ENCODE measurements around the gene BSCL2.
"Not testable (repeated sequence)": the region's sequence is repeated elsewhere in the genome, so short reads cannot be mapped to it uniquely, and the experiment has no call there.

The BSCL2 gene

GRCh38 chr11:62707277-62707861, at the start of gene BSCL2, which contains the start of gene GNG3:
BSCL2 (minus strand) TSS chr11:62707424; CDS start chr11:62707195, 229 bp downstream.
GNG3 (plus strand) TSS chr11:62707676; CDS start chr11:62708296, 620 bp downstream.
- DNase-seq (ENCODE audit: low read depth): no peak

DNA sequence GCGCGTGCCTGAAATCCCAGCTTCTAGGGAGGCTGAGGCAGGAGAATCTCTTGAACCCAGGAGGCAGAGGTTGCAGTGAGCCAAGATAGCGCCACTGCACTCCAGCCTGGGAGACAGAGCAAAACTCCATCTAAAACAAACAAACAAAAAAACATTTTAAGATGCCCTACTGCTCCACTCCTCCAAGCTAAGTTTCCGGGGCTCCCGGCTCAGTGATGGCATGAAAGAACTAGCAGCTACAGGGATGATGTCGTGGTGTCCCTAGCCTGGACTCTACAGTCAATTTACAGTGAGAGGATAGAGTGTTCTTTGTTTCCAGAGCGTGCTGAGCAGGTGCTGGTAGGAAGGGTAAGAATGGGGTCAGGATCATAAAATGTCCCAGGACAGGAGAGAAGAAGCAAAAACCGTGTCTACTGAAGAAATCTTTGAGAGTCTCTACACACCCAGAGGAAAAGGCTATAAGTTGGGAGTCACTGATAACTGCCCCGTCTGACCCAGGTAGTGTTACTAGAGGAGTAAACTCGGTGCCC, 47.9 kb upstream of the BSCL2 start:
- DNase-seq (ENCODE audit: low read depth): no peak

DNA sequence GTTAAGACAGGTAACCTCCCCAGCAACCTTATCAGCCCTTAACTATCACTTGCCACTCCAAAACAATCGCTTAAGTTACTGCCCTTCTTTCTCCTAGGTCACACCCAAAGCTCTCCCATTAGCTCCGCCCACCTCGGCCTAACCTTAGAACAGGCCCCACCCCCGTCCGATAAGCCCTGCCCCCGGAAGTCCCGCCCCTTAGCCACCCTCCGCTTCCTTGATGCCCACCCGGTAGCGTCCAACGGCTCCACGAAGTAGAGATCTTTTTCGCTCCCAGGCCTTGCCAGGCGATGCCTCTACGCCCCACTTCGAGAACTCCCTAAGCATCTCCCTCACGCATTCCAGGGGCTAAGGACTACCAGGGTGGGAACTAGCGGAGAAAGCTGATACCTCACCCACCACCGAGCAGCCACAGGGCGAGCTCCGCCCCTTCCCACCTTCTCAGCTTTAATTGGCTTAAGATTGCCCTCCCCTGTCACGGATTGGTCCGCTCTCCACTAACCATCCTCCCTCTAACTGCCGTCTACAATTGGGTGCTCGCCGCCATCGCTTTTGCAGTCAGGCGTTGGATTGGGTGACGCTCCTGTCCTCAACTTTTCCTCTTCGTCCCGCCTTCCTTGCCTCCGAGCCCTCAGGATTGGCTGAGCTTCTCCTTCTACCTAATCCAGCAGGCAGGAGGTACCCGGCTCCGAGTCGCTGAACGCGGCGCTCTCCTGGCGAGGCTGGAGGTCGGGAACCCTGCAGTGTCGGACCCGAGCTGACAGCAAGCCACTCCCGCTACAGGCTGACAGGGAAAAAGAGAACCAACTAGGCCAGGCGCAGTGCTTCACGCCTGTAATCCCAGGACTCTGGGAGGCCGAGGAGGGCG, 46.7 kb upstream of the BSCL2 start, which contains the start of gene ZBTB3:
TSS of gene ZBTB3 (minus strand) at position 425 of the 868 bp plus-strand sequence. CDS start 496 bp downstream, outside the sequence.
- peak; percentile 91 for DNase-seq (ENCODE audit: low read depth)

DNA sequence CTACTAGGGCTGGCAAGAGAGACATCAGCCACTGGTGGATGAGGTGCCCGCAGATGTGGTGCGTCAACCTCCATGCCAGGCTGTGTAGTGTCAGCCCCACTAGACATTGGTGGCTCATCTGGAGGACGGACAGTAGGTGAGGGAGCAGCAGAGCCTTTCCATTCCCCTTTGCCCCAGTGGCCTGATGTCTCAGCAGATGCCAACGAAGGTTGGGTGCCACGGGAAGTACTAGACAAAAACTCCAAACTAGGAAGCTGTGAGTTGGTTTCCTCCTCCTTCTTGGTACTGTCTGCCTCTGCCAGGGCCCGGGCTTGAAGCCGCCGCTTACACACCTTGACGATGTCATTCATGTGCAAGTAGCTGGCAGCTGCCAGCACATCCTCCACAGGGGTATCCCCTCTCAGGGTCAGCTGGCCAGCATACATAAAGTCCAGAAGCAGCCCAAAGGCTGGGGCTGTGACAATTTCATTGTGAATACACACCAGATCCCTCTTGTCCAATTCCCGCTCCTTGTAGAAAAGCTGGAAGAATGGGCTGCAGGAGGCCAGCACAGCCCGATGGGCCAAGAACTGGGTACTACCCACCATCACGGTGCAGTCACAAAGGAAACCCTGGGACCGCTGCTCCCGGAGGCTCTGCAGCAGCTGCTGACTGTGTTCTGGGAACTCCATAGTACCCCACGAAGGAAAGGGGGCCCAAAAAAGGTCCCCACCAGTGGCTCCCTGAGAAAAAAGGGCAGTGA, 45.9 kb upstream of the BSCL2 start:
- no peak for DNase-seq (ENCODE audit: low read depth)

DNA sequence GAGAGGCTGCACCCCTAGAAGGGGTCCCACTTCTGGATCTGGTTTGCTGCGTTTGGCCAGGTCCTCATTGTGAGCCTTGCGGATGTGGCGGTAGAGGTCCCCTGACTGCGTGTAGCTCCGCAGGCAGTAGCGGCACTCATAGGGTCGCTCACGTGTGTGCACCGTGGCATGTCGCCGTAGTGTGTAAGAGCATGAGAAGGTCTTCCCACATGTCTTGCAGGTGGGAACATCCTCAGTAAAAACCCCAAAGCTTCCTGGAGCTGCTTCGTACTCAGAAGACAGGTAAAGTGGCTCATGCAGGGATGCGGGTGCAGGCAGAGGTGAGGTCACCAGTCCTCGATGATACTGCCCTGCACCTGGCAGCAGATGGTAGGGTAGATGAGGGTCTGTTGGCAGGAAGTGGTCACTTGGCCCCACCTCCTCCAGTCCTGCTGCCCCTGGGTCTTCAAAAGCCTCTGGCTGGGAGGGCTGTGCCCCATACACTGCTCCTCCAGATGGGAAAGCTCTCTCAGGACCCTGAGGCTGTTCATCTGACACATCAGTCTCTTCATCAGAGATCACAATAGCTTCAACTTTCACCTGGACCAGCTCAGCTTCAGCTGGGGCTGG, 45.1 kb upstream of the BSCL2 start:
- DNase-seq (ENCODE audit: low read depth): no peak

- DNase-seq (ENCODE audit: low read depth): not testable (repeated sequence)
These were observed 42.7 kb upstream of the BSCL2 start for GRCh38 chr11:62749931-62750330.

- DNase-seq (ENCODE audit: low read depth): no peak
These were observed 40.4 kb upstream of the BSCL2 start for GRCh38 chr11:62747475-62748160.

DNA sequence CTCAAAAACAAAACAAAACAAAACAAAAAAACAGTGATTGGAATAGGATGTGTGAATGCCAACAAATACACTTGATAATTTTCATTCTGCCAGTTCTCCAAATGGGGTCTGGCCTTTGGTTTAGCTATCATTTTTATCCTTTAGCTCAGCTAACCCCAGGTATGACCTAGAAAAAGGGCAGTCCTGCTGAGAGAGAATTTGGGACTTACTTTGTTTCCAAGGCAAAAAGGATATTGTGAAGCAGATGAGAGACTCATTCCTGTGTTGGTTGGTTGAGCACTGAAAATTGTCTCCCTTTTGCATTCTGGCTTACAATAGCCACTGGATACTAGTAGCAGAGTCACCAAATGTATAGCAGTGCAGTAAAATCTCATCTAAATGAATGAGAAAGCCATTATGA, 30.0 kb upstream of the BSCL2 start:
- no peak for DNase-seq (ENCODE audit: low read depth)

- no peak for DNase-seq (ENCODE audit: low read depth)
These were observed 25.6 kb upstream of the BSCL2 start for GRCh38 chr11:62732830-62733229.

DNA sequence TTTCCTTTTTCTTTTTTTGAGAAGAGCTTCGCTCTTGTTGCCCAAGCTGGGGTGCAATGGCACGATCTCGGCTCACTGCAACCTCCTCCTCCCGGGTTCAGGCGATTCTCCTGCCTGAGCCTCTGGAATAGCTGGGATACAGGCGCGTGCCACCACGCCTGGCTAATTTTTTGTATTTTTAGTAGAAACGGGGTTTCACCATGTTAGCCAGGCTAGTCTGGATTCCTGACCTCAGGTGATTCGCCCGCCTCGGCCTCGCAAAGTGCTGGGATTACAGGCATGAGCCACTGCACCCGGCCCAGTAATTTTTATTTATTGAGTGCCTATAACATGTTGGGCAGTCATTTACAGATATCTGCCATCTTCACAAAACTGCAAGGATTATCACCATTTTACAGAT, 22.9 kb upstream of the BSCL2 start:
- not testable (repeated sequence) for DNase-seq (ENCODE audit: low read depth)

DNA sequence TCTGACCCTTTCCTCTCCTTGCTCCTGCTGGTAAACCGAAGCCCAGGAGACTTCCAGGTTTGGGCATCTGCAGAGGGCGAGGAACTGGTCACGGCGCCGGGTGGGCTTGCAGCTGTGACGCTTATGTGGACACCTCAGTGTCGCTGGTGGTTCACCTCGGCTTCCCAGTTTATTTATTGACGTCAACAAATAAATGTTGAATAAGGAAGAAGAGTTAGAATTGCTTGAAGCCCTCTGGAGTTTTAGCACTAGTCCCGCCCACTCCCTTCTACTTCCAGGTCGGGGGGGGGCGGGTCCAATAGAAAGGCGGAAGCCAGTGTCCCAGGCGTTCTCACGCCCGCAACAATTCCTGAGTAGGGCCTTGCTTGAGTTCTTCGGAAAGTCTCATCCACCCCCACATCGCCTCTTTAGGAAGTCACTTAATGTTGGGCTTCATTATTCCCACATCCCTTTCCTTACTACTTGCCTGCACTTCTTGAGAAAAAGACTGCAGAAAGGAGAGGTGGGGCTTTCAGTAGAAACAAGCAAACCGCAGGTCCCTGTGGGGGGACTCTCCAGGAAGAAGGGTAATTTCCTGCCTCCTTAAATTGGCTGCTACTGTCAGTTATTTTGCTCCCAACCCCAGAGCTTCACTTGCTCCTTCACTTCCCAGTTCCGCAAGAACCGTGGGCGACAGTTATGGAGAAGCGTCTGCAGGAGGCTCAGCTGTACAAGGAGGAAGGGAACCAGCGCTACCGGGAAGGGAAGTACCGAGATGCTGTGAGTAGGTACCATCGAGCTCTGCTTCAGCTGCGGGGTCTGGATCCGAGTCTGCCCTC, 21.2 kb upstream of the BSCL2 start, which contains the start of gene TTC9C:
TSS of gene TTC9C (plus strand) at position 316 of the 818 bp plus-strand sequence. CDS start at position 679, 363 bp downstream.
- peak; percentile 73 for DNase-seq (ENCODE audit: low read depth)

- peak; percentile 72 for DNase-seq (ENCODE audit: low read depth)
These were observed 20.6 kb upstream of the BSCL2 start for GRCh38 chr11:62727872-62728170.

- DNase-seq (ENCODE audit: low read depth): peak; percentile 99
These were observed 20.1 kb upstream of the BSCL2 start, which contains the start of gene HNRNPUL2 for GRCh38 chr11:62727165-62727871. HNRNPUL2 (minus strand) TSS chr11:62727457; CDS start chr11:62727156, 301 bp downstream.

DNA sequence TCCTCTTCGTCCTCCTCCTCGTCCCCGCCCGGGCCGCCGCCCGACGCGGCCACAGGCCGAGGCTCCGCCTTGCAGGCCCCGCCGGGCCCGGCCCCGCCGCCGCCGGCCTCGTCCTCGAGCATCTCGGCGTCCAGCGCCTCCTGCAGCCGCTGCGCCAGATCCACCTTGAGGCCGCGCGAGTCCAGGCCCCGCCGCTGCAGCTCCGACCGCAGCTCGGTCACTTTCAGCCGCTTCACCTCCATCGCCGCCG, 19.6 kb upstream of the BSCL2 start:
- DNase-seq (ENCODE audit: low read depth): no peak

- peak; percentile 10 for DNase-seq (ENCODE audit: low read depth)
These were observed 19.1 kb upstream of the BSCL2 start for GRCh38 chr11:62726156-62726914.

- no peak for DNase-seq (ENCODE audit: low read depth)
These were observed 18.4 kb upstream of the BSCL2 start for GRCh38 chr11:62725646-62726045.

GRCh38 chr11:62724171-62724570, 16.9 kb upstream of the BSCL2 start:
- no peak for DNase-seq (ENCODE audit: low read depth)

DNA sequence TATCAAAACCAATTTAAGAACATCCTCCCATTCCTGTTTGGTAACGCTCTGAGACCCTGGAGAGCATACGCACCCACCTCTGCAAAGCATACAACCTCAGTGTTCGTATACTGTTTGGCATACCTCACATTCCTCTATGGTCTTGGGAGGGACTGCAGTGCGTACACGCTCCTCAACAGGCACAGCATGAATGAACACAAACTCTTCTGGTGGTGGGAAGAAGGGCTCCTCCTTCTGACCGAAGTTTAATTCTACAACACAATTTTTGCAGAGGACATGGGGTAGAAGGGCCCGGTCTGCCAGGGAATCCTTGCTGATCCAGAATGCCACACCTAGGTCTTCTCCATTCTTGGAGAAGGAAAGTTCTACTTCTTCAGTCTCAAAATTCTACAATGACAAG, 14.8 kb upstream of the BSCL2 start:
- DNase-seq (ENCODE audit: low read depth): no peak

DNA sequence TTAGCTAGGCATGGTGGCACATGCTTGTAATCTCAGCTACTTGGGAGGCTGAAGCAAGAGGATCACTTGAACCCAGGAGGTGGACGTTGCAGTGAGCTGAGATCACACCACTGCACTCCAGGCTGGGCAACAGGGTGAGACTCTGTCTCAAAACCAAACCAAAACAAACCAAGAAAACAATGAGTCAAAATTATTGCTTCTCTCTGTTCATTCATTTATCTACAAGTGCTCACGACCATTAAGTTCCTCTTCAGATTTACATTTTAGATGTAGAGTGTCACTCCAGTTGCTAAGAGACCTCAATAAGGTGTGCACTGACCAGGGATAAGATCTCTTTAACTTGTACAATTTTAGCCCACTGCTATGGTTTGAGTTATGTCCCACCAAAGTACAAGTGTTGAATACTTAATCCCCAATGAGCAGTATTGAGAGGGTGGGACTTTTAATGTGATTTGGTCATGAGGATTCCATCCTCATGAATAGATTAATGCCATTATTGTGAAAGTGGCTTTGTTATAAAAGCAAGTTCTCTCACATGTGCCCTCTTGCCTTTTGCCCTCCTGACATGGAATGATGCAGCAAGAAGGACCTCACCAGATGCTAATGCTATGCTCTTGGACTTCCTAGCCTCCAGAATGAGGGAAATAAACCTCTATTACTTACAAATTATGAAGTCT, 12.2 kb upstream of the BSCL2 start:
- DNase-seq (ENCODE audit: low read depth): no peak

Measured in activated T-helper 1 cell treated with Interleukin-2 at 50 U/mL for 16 hours (primary cell).